ENCODE measurements around the gene MARVELD2. TPM values are rescaled to one million over a fixed set of nuclear protein-coding genes. Genes with fewer than 3 reads are reported as not detected.

The MARVELD2 gene
- total and polyA plus RNA-seq, 9 of the 15 experiments (the other 6 are each of a cell fraction or from before 2014, with no cell fraction given): 0.03 to 0.29 (median 0.06) TPM; not detected in 3

- peak; percentile 71 for TF ChIP-seq KLF13 (tag; IDR thresholded peaks at IDR 0.05; ENCODE audit: borderline replicate concordance, low read depth)
- TF ChIP-seq, protein P1, sequence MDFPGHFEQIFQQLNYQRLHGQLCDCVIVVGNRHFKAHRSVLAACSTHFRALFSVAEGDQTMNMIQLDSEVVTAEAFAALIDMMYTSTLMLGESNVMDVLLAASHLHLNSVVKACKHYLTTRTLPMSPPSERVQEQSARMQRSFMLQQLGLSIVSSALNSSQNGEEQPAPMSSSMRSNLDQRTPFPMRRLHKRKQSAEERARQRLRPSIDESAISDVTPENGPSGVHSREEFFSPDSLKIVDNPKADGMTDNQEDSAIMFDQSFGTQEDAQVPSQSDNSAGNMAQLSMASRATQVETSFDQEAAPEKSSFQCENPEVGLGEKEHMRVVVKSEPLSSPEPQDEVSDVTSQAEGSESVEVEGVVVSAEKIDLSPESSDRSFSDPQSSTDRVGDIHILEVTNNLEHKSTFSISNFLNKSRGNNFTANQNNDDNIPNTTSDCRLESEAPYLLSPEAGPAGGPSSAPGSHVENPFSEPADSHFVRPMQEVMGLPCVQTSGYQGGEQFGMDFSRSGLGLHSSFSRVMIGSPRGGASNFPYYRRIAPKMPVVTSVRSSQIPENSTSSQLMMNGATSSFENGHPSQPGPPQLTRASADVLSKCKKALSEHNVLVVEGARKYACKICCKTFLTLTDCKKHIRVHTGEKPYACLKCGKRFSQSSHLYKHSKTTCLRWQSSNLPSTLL (IDR thresholded peaks at IDR 0.05): no peak
- no peak for TF ChIP-seq ZBTB8A (IDR thresholded peaks at IDR 0.05; ENCODE audit: partially characterized antibody)
- TF ChIP-seq, protein P2, sequence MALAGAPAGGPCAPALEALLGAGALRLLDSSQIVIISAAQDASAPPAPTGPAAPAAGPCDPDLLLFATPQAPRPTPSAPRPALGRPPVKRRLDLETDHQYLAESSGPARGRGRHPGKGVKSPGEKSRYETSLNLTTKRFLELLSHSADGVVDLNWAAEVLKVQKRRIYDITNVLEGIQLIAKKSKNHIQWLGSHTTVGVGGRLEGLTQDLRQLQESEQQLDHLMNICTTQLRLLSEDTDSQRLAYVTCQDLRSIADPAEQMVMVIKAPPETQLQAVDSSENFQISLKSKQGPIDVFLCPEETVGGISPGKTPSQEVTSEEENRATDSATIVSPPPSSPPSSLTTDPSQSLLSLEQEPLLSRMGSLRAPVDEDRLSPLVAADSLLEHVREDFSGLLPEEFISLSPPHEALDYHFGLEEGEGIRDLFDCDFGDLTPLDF (CRISPR knock-in tag; IDR thresholded peaks at IDR 0.05): 0 out of 2 replicates have a peak, but pooled peaks have one; percentile 41
- peak; percentile 89 for TF ChIP-seq TBP (optimal IDR thresholded peaks at IDR 0.05; ENCODE audit: low read depth, low read length)
- TF ChIP-seq HLTF (IDR thresholded peaks at IDR 0.05): no peak
- peak; percentile 83 for TF ChIP-seq CREM (IDR thresholded peaks at IDR 0.05; ENCODE audit: low read depth)
- no peak for TF ChIP-seq JUN (IDR thresholded peaks at IDR 0.05; ENCODE audit: borderline replicate concordance, low read depth, low read length)
- no peak; the same call in 1 of the 2 replicates for TF ChIP-seq JUN (CRISPR knock-in tag; IDR thresholded peaks at IDR 0.05; ENCODE audit: borderline replicate concordance)
- TF ChIP-seq RAD51 (IDR thresholded peaks at IDR 0.05; ENCODE audit: borderline replicate concordance, low read depth): peak; percentile 86
- TF ChIP-seq KLF6 (CRISPR knock-in tag; IDR thresholded peaks at IDR 0.05; ENCODE audit: borderline replicate concordance): peak; percentile 87; the same call in 1 of the 2 replicates
- 0 out of 2 replicates have a peak, but pooled peaks have one; percentile 15 for TF ChIP-seq JUND (IDR thresholded peaks at IDR 0.05; ENCODE audit: borderline replicate concordance, low read depth, low read length)
- TF ChIP-seq JUND (tag; IDR thresholded peaks at IDR 0.05; ENCODE audit: borderline replicate concordance, low read depth, low read length): peak; percentile 29; the same call in 1 of the 3 replicates
- TF ChIP-seq NFRKB (IDR thresholded peaks at IDR 0.05; ENCODE audit: low read depth): peak; percentile 70
- TF ChIP-seq ZNF445 (CRISPR knock-in tag; IDR thresholded peaks at IDR 0.05; ENCODE audit: low read depth): no peak
- TF ChIP-seq TOE1 (IDR thresholded peaks at IDR 0.05; ENCODE audit: borderline replicate concordance): peak; percentile 92
- no peak for TF ChIP-seq TOE1 (CRISPR knock-in tag; IDR thresholded peaks at IDR 0.05; ENCODE audit: borderline replicate concordance, low read depth)
- 0 out of 2 replicates have a peak, but pooled peaks have one; percentile 29 for TF ChIP-seq SAFB (IDR thresholded peaks at IDR 0.05; ENCODE audit: borderline replicate concordance, low read depth, low read length)
- peak; percentile 83 for TF ChIP-seq SIN3B (IDR thresholded peaks at IDR 0.05; ENCODE audit: low read depth)
- 0 out of 2 replicates have a peak, but pooled peaks have one; percentile 2 for TF ChIP-seq TCFL5 (CRISPR knock-in tag; conservative IDR thresholded peaks at IDR 0.05)
- TF ChIP-seq ZBTB9 (CRISPR knock-in tag; IDR thresholded peaks at IDR 0.05): peak; percentile 80; the same call in 1 of the 2 replicates
- 0 out of 2 replicates have a peak, but pooled peaks have one; percentile 37 for TF ChIP-seq MEF2D (tag; conservative IDR thresholded peaks at IDR 0.05; ENCODE audit: low read depth)
- TF ChIP-seq POLR3G (IDR thresholded peaks at IDR 0.05; ENCODE audit: extremely low read depth, insufficient read length, insufficient replicate concordance): no peak
Measured at GRCh38 chr5:69369340-69370121, 45.4 kb upstream of the MARVELD2 start, which contains the start of the genes AK6, RAD17 and TAF9 (continued).

Data from K562 (cell line).